ENCODE measurements around the gene ELAC2.
"Not testable (repeated sequence)": the region's sequence is repeated elsewhere in the genome, so short reads cannot be mapped to it uniquely, and the experiment has no call there.

ELAC2 gene

GRCh38 chr17:12987120-12987519, 30.7 kb downstream of the ELAC2 start:
- no peak for DNase-seq

GRCh38 chr17:12985431-12986293, 32.2 kb downstream of the ELAC2 start:
- DNase-seq, result no peak

- DNase-seq, result no peak
Measured at GRCh38 chr17:12983991-12984884, 33.6 kb downstream of the ELAC2 start.

- no peak for DNase-seq
Measured at GRCh38 chr17:12982224-12982623, 35.6 kb downstream of the ELAC2 start.

GRCh38 chr17:12979826-12980500, 37.9 kb downstream of the ELAC2 start:
- DNase-seq, result no peak

GRCh38 chr17:12979246-12979645, 38.6 kb downstream of the ELAC2 start:
- DNase-seq, result no peak

- DNase-seq, result not testable (repeated sequence)
Measured at GRCh38 chr17:12978787-12979186, 39.0 kb downstream of the ELAC2 start.

- no peak for DNase-seq
Measured at GRCh38 chr17:12977008-12977751, 40.6 kb downstream of the ELAC2 start.

- DNase-seq, result no peak
Measured at GRCh38 chr17:12974005-12974531, 43.8 kb downstream of the ELAC2 start.

GRCh38 chr17:12973496-12974004, 44.3 kb downstream of the ELAC2 start:
- DNase-seq, result no peak

- no peak for DNase-seq
Measured at GRCh38 chr17:12967962-12968361, 49.9 kb downstream of the ELAC2 start.

- no peak for DNase-seq
Measured at GRCh38 chr17:12966413-12966812, 51.4 kb downstream of the ELAC2 start.

GRCh38 chr17:12965988-12966387, 51.8 kb downstream of the ELAC2 start:
- DNase-seq, result no peak

GRCh38 chr17:12964840-12965239, 53.0 kb downstream of the ELAC2 start:
- no peak for DNase-seq

GRCh38 chr17:12964162-12964561, 53.7 kb downstream of the ELAC2 start:
- DNase-seq, result no peak

GRCh38 chr17:12963505-12963904, 54.3 kb downstream of the ELAC2 start:
- DNase-seq, result no peak

- no peak for DNase-seq
Measured at GRCh38 chr17:12961655-12962054, 56.2 kb downstream of the ELAC2 start.

- no peak for DNase-seq
Measured at GRCh38 chr17:12959441-12959840, 58.4 kb downstream of the ELAC2 start.

- no peak for DNase-seq
Measured at GRCh38 chr17:12958786-12959185, 59.0 kb downstream of the ELAC2 start.

- DNase-seq, result no peak
Measured at GRCh38 chr17:12955521-12955920, 62.3 kb downstream of the ELAC2 start.

GRCh38 chr17:12953156-12953555, 64.7 kb downstream of the ELAC2 start:
- no peak for DNase-seq

- DNase-seq, result no peak
Measured at GRCh38 chr17:12952012-12952411, 65.8 kb downstream of the ELAC2 start.
